HepG2 (cell line): Measurements from ENCODE around the gene LMNTD1. TPM values are rescaled to one million over a fixed set of nuclear protein-coding genes. Genes with fewer than 3 reads are reported as not detected.

ENCODE experiments used
- ATAC-seq: fragments of 200-7000 bp; cut with Tn5 transposase; 3 replicates; pipeline ENCODE4 v1.9.1; 2020; ENCODE audit warnings: mild to moderate bottlenecking, moderate library complexity
- BruUV-seq: library from RNA; stranded (reverse); fragments of 400-500 nt; replicated peaks from 2 replicates; lab custom pipeline; 2021; lab: Mats Ljungman, UMichigan
- CTCF ChIA-PET: fragments of 300-600 bp; formaldehyde crosslinking; extraction: SDS; loops from one replicate; lab custom pipeline; 2021; ENCODE audit warnings: low total read pairs, inconsistent platforms, low intra/inter-chr PET ratio; lab: Yijun Ruan, JAX
- POLR2A ChIA-PET: fragments of 350-600 bp; sonication (Branson Sonifier 250); formaldehyde crosslinking; loops from one replicate; lab custom pipeline; 2020; ENCODE audit warnings: antibody characterized with exemption, inconsistent platforms; lab: Yijun Ruan, JAX
- DNase-seq: peaks from one replicate; pipeline ENCODE4 v3.0.0-alpha.2; 2015; ENCODE audit warnings: low spot score
- FAIRE-seq: peaks from 3 replicates; lab custom pipeline; 2011; peaks lifted over from hg19 to GRCh38; lab: Jason Lieb, UNC
- H2AFZ ChIP-seq: one replicate; pipeline ENCODE4 v1.6.1; 2011; ENCODE audit warnings: low read length, inconsistent platforms
- H3K27ac ChIP-seq: fragments of 300-600 bp; 3 replicates; pipeline ENCODE4 v1.8.0; 2011; ENCODE audit warnings: mixed run types, mild to moderate bottlenecking, mixed read lengths, low read length, inconsistent platforms; ENCODE audit not compliant: insufficient read depth; ENCODE audit errors: extremely low read length
- H3K27me3 ChIP-seq, 2 experiments: fragments of 200-600 bp in 1 of 2; 2 replicates in 1 of 2; 3 replicates in 1 of 2; pipeline versions ENCODE4 v1.6.0 to v1.8.0; 2011; ENCODE audit warnings: low read length in 2 of 2, mild to moderate bottlenecking in 2 of 2, moderate library complexity in 2 of 2, inconsistent platforms in 1 of 2; ENCODE audit not compliant: insufficient read depth in 2 of 2, control insufficient read depth in 1 of 2
- H3K36me3 ChIP-seq, 2 experiments: fragments of 200-600 bp in 1 of 2; replicated peaks in 1 of 2; 2 replicates in 1 of 2; 3 replicates in 1 of 2; pipeline versions ENCODE4 v1.5.1 to v1.8.0; 2011; ENCODE audit warnings: low read length in 2 of 2, inconsistent platforms in 1 of 2; ENCODE audit not compliant: insufficient read depth in 2 of 2, control insufficient read depth in 1 of 2
- H3K4me1 ChIP-seq: 2 replicates; pipeline ENCODE4 v1.5.1; 2012; ENCODE audit warnings: low read length, inconsistent platforms; ENCODE audit not compliant: insufficient read depth
- H3K4me2 ChIP-seq: 2 replicates; pipeline ENCODE4 v1.6.0; 2011; ENCODE audit warnings: low read depth, low read length, inconsistent platforms
- H3K4me3 ChIP-seq, 3 experiments: fragments of 200-600 bp in 1 of 3; sonication (generic), shearing (Covaris generic) in 1 of 3; replicated peaks in 1 of 3; 2 replicates each; pipeline ENCODE4 v1.5.1; 2011 to 2016; ENCODE audit warnings: low read length in 3 of 3, inconsistent platforms in 2 of 3, low read depth in 2 of 3, mild to moderate bottlenecking in 2 of 3, control low read depth in 1 of 3, mixed read lengths in 1 of 3; ENCODE audit not compliant: insufficient read depth in 1 of 3
- H3K79me2 ChIP-seq: one replicate; pipeline ENCODE4 v1.6.1; 2011; ENCODE audit warnings: low read length, inconsistent platforms; ENCODE audit not compliant: insufficient read depth
- H3K9ac ChIP-seq: 2 replicates; pipeline ENCODE4 v1.6.0; 2011; ENCODE audit warnings: mild to moderate bottlenecking, low read depth, low read length, inconsistent platforms; ENCODE audit not compliant: insufficient read depth
- H3K9me3 ChIP-seq: 2 replicates; pipeline ENCODE4 v1.5.1; 2012; ENCODE audit warnings: mild to moderate bottlenecking, low read length
- H4K20me1 ChIP-seq: 2 replicates; pipeline ENCODE4 v1.6.0; 2011; ENCODE audit warnings: inconsistent platforms, mild to moderate bottlenecking, low read length, moderate library complexity; ENCODE audit not compliant: insufficient read depth
- CEBPB ChIP-seq: IDR thresholded peaks from 2 replicates; pipeline ENCODE4 v1.6.1; 2011; ENCODE audit warnings: low read depth, low read length, improper control_type of control experiment, borderline replicate concordance
- MED8 ChIP-seq: sonication (generic); formaldehyde crosslinking; IDR thresholded peaks from 2 replicates; pipeline ENCODE4 v1.8.1; 2023; ENCODE audit warnings: mild to moderate bottlenecking, missing genetic modification reagents; ENCODE audit not compliant: insufficient replicate concordance
- MNT ChIP-seq: fragments of 450-650 bp; IDR thresholded peaks from 2 replicates; pipeline ENCODE4 v1.6.1; 2016
- ZFP41 ChIP-seq: sonication (generic); formaldehyde crosslinking; IDR thresholded peaks from 2 replicates; pipeline ENCODE4 v1.4.0; 2020; ENCODE audit warnings: mild to moderate bottlenecking, missing genetic modification reagents, borderline replicate concordance
- ZNF547 ChIP-seq: sonication (generic); formaldehyde crosslinking; IDR thresholded peaks from 2 replicates; pipeline ENCODE4 v1.5.1; 2020; ENCODE audit warnings: mild to moderate bottlenecking, missing genetic modification reagents
- ZNF749 ChIP-seq: sonication (generic); formaldehyde crosslinking; IDR thresholded peaks from 2 replicates; pipeline ENCODE4 v1.8.0; 2022; ENCODE audit warnings: mild to moderate bottlenecking, missing genetic modification reagents, moderate library complexity, borderline replicate concordance
- WGBS: methylation state at CpG from one replicate; pipeline ENCODE4 v1.1.6; 2017; ENCODE audit warnings: low lambda C conversion rate; 5-methylcytosine and 5-hydroxymethylcytosine counted together
- in situ Hi-C: cut with HindIII; loops from 2 replicates; pipeline ENCODE4 v1.10.0; 2017; ENCODE audit warnings: low pct_unique_long_range_greater_than_20kb; ENCODE audit not compliant: extremely low pct_ligation_motif_present
- intact Hi-C: fragments of 100-400 bp; cut with micrococcal nuclease; formaldehyde crosslinking; loops from one replicate; pipeline ENCODE4 v1.10.0; 2022; ENCODE audit not compliant: unreplicated experiment
- polyA plus RNA-seq, 8 experiments: library from polyadenylated mRNA; depleted of rRNA in 3 of 8; stranded (reverse) in 7 of 8; unstranded in 1 of 8; fragments of >200 nt; fragmentation: Illumina TruSeq in 4 of 8; extraction: Trizol in 4 of 8; gene quantifications; 2 replicates each; pipeline versions ENCODE4 v1.2.1 to v1.2.3, GENCODE V29; 2011 to 2016; ENCODE audit warnings: low read depth in 4 of 8, missing spikeins in 1 of 8, mixed read lengths in 1 of 8; ENCODE audit not compliant: insufficient read depth in 1 of 8
- total RNA-seq, 5 experiments: library from RNA; depleted of rRNA; stranded (reverse); fragments of >200 nt; fragmentation: Illumina TruSeq; extraction: Trizol; gene quantifications; 2 replicates each; pipeline ENCODE4 v1.2.3, GENCODE V29; 2016; ENCODE audit warnings: low read depth in 1 of 5

Gene LMNTD1
- total and polyA plus RNA-seq, 2 of the 13 experiments (the other 11 are each of a cell fraction or from before 2014, with no cell fraction given): not detected

GRCh38 chr12:25502596-25502995, 50.5 kb downstream of the LMNTD1 start (continued):
- TF ChIP-seq ZNF749: no peak
- TF ChIP-seq MNT: no peak

- POLR2A ChIA-PET: no interaction called here
- TF ChIP-seq MED8 (CRISPR knock-in tag) (no peak), CEBPB (no peak), ZNF547 (no peak), ZFP41 (CRISPR knock-in tag) (no peak)
- Histone ChIP-seq H3K27me3 (no peaks in the 10 kb centered on the region), H3K4me3 (no peak overlapping the region), H3K27ac (no peak overlapping the region), H3K9ac (no peak overlapping the region), H3K36me3 (no peaks in the 10 kb centered on the region), H2AFZ (no peak overlapping the region), H3K79me2 (no peaks in the 10 kb centered on the region), H3K9me3 (peaks cover 11% of the 10 kb centered on the region; the same call in 1 of the 2 replicates), H4K20me1 (no peaks in the 10 kb centered on the region), H3K4me2 (no peak overlapping the region), H3K4me1 (no peaks in the 10 kb centered on the region; the same call in 1 of the 2 replicates)
- intact Hi-C loops (no loop called here), in situ Hi-C loops (no loop called here)
- CTCF ChIA-PET: no interaction called here
- WGBS: 57% methylated on average over 3 of the region's 3 CpGs
- ATAC-seq (no peak), DNase-seq (no peak), FAIRE-seq (no peak)
- no TSS peak for BruUV-seq
These were observed 51.0 kb downstream of the LMNTD1 start for GRCh38 chr12:25502118-25502517.
